Suppressor macrophage (primary cell): ENCODE measurements around the gene TMEM178B.
"Not testable (repeated sequence)": the region's sequence is repeated elsewhere in the genome, so short reads cannot be mapped to it uniquely, and the experiment has no call there.

Experiments used
- DNase-seq, 4 experiments: peaks; one replicate each; pipeline ENCODE4 v3.0.0-alpha.2; 2020 to 2022

Gene TMEM178B

GRCh38 chr7:141317033-141317585 lies 243.2 kb downstream of the TMEM178B start:
- DNase-seq: no peak

GRCh38 chr7:141320287-141320686 lies 246.4 kb downstream of the TMEM178B start:
- no peak for DNase-seq

GRCh38 chr7:141322383-141322782 lies 248.5 kb downstream of the TMEM178B start:
- no peak for DNase-seq

GRCh38 chr7:141323826-141324225 lies 250.0 kb downstream of the TMEM178B start:
- DNase-seq: no peak

- no peak for DNase-seq
Observed at GRCh38 chr7:141324870-141325269, 251.0 kb downstream of the TMEM178B start.

GRCh38 chr7:141325275-141325674 lies 251.4 kb downstream of the TMEM178B start:
- DNase-seq: no peak

- DNase-seq: no peak
Observed at GRCh38 chr7:141328290-141328689, 254.4 kb downstream of the TMEM178B start.

- DNase-seq: not testable (repeated sequence)
Observed at GRCh38 chr7:141330285-141330684, 256.4 kb downstream of the TMEM178B start.

- peak in 1 of 4 experiments; percentile 2 for DNase-seq
Observed at GRCh38 chr7:141333459-141333858, 259.6 kb downstream of the TMEM178B start.

GRCh38 chr7:141335164-141335563 lies 261.3 kb downstream of the TMEM178B start:
- no peak for DNase-seq

GRCh38 chr7:141339603-141340002 lies 265.7 kb downstream of the TMEM178B start:
- DNase-seq: no peak

- no peak for DNase-seq
Observed at GRCh38 chr7:141340991-141341390, 267.1 kb downstream of the TMEM178B start.

- no peak for DNase-seq
Observed at GRCh38 chr7:141342621-141343408, 269.0 kb downstream of the TMEM178B start.

GRCh38 chr7:141344153-141344935 lies 270.5 kb downstream of the TMEM178B start:
- DNase-seq: no peak

GRCh38 chr7:141348728-141349127 lies 274.9 kb downstream of the TMEM178B start:
- no peak for DNase-seq

- no peak for DNase-seq
Observed at GRCh38 chr7:141349338-141349737, 275.5 kb downstream of the TMEM178B start.

GRCh38 chr7:141349804-141350203 lies 275.9 kb downstream of the TMEM178B start:
- no peak for DNase-seq

- DNase-seq: no peak
Observed at GRCh38 chr7:141351175-141351574, 277.3 kb downstream of the TMEM178B start.

GRCh38 chr7:141352955-141353354 lies 279.1 kb downstream of the TMEM178B start:
- no peak for DNase-seq

GRCh38 chr7:141354251-141354650 lies 280.4 kb downstream of the TMEM178B start:
- no peak for DNase-seq

- DNase-seq: no peak
Observed at GRCh38 chr7:141355032-141355431, 281.2 kb downstream of the TMEM178B start.

GRCh38 chr7:141356161-141356560 lies 282.3 kb downstream of the TMEM178B start:
- no peak for DNase-seq

GRCh38 chr7:141358386-141358785 lies 284.5 kb downstream of the TMEM178B start:
- DNase-seq: peak in 1 of 4 experiments; percentile 2

GRCh38 chr7:141359262-141359661 lies 285.4 kb downstream of the TMEM178B start:
- no peak for DNase-seq
